ENCODE measurements around the gene CCDC190. TPM values are rescaled to one million over a fixed set of nuclear protein-coding genes. Genes with fewer than 3 reads are reported as not detected.
A peak's percentile ranks its signal among the peaks of the same experiment; 100 is the strongest.

CCDC190 gene
- total and polyA plus RNA-seq, 2 of the 4 experiments (the other 2 are of a cell fraction) = 0.10 to 0.36 TPM

- H3K4me3 ChIP-seq (ENCODE audit: insufficient read depth, low read depth, low read length) = no peak overlapping the region
- no peaks in the 10 kb centered on the region for H3K79me1 ChIP-seq (ENCODE audit: low read depth in 1 of 2, low read length in 2 of 2)
- CTCF ChIA-PET = no interaction called here
- H3K9me1 ChIP-seq (ENCODE audit: insufficient read depth, low read length) = peaks cover 2% of the 10 kb centered on the region; the same call in 1 of the 2 replicates
- H3K23ac ChIP-seq (ENCODE audit: low read depth, low read length) = no peak overlapping the region
- intact Hi-C loops (cut with micrococcal nuclease) (no loop called here), in situ Hi-C loops (cut with MboI; ENCODE audit: low sequenced_read_pairs) (no loop called here), dilution Hi-C loops (cut with HindIII; ENCODE audit: low sequenced_read_pairs, unreplicated experiment) (no loop called here)
- POLR2A ChIA-PET (ENCODE audit: unreplicated experiment) = no interaction called here
- no peaks in the 10 kb centered on the region for H3K36me3 ChIP-seq (ENCODE audit: control insufficient read depth, insufficient read depth, low read length)
- no peak for DNase-seq
- no peak overlapping the region for H2AFZ ChIP-seq (replicated peaks; ENCODE audit: low read length, poor library complexity)
- H3K9ac ChIP-seq (ENCODE audit: low read depth, low read length) = no peak overlapping the region
- H4K20me1 ChIP-seq (ENCODE audit: insufficient read depth, low read length) = no peaks in the 10 kb centered on the region
- H2BK20ac ChIP-seq (ENCODE audit: low read depth, low read length) = no peak overlapping the region
- no peaks in the 10 kb centered on the region for H3K4me1 ChIP-seq (ENCODE audit: control insufficient read depth, insufficient read depth, low read length)
- no peak overlapping the region for H3K4ac ChIP-seq (ENCODE audit: low read depth, low read length)
- no peak overlapping the region for H3K27ac ChIP-seq (ENCODE audit: insufficient read depth, low read length)
- no peak overlapping the region for H2BK5ac ChIP-seq (ENCODE audit: low read depth, low read length, poor library complexity, severe bottlenecking)
- no peak overlapping the region for H3K14ac ChIP-seq (replicated peaks; ENCODE audit: low read depth, low read length)
- H3K4me2 ChIP-seq (ENCODE audit: low read depth, low read length) = no peak overlapping the region
- no peak overlapping the region for H4K91ac ChIP-seq (ENCODE audit: insufficient read depth, low read depth, low read length)
- H4K8ac ChIP-seq (ENCODE audit: low read depth in 2 of 2, low read length in 2 of 2) = no peak overlapping the region
- no peak overlapping the region for H2AK9ac ChIP-seq (replicated peaks; ENCODE audit: low read depth, low read length, poor library complexity)
- no peak overlapping the region for H3K56ac ChIP-seq (ENCODE audit: extremely low read depth, insufficient read depth, low read length)
- H2BK120ac ChIP-seq (ENCODE audit: low read depth, low read length) = no peak overlapping the region
- no peak overlapping the region for H2AK5ac ChIP-seq (ENCODE audit: low read depth, low read length)
- TF ChIP-seq CTCF (conservative IDR thresholded peaks at IDR 0.05; ENCODE audit: low read depth, low read length) (no peak), FOS (IDR thresholded peaks at IDR 0.05; ENCODE audit: low read depth, low read length) (no peak), MAFK (IDR thresholded peaks at IDR 0.05; ENCODE audit: low read depth, low read length) (no peak), CHD1 (IDR thresholded peaks at IDR 0.05; ENCODE audit: low read depth, low read length) (no peak), MAZ (IDR thresholded peaks at IDR 0.05; ENCODE audit: borderline replicate concordance, low read depth, low read length) (no peak), SMC3 (IDR thresholded peaks at IDR 0.05; ENCODE audit: low read depth, low read length) (no peak), BHLHE40 (IDR thresholded peaks at IDR 0.05; ENCODE audit: low read depth, low read length) (no peak), RCOR1 (IDR thresholded peaks at IDR 0.05; ENCODE audit: insufficient replicate concordance, low read length) (no peak), MXI1 (IDR thresholded peaks at IDR 0.05; ENCODE audit: borderline replicate concordance, low read depth, low read length) (no peak), RFX5 (IDR thresholded peaks at IDR 0.05; ENCODE audit: low read depth, low read length) (no peak), NFE2L2 (IDR thresholded peaks at IDR 0.05; ENCODE audit: low read depth, low read length) (no peak), USF2 (IDR thresholded peaks at IDR 0.05; ENCODE audit: low read depth, low read length) (no peak), POLR2A (IDR thresholded peaks at IDR 0.05; ENCODE audit: low read depth, low read length) (no peak), ELK1 (IDR thresholded peaks at IDR 0.05; ENCODE audit: borderline replicate concordance, low read depth, low read length) (no peak), RAD21 (IDR thresholded peaks at IDR 0.05; ENCODE audit: low read length) (no peak)
- H4K5ac ChIP-seq (ENCODE audit: low read depth, low read length) = no peak overlapping the region
- BruUV-seq (replicated peaks) = no TSS peak
- H2BK15ac ChIP-seq (ENCODE audit: low read depth, low read length) = 0 out of 3 replicates have a peak overlapping the region, but pooled peaks have one; percentile 46
- no peaks in the 10 kb centered on the region for H3K27me3 ChIP-seq (ENCODE audit: control insufficient read depth, insufficient read depth, low read length)
- H3K18ac ChIP-seq (ENCODE audit: low read depth, low read length) = no peak overlapping the region
- H3K9me3 ChIP-seq (ENCODE audit: control insufficient read depth, insufficient read depth, low read length) = no peaks in the 10 kb centered on the region
- no peak for ATAC-seq (ENCODE audit: low read depth)
Observed at GRCh38 chr1:162893612-162893908, 32.6 kb upstream of the CCDC190 start.

All from IMR-90 (cell line).